Suprapubic skin (tissue), 4 donors: ENCODE results near the gene NUDT8. TPM values are rescaled to one million over a fixed set of nuclear protein-coding genes. Genes with fewer than 3 reads are reported as not detected.
A peak's percentile ranks its signal among the peaks of the same experiment; 100 is the strongest.

Source experiments
- DNase-seq, 2 donors: peaks; one replicate each; pipeline ENCODE4 v3.0.0-alpha.2; 2019; ENCODE audit warnings: low spot score in 2 of 2
- H3K27ac ChIP-seq: fragments of 200-600 bp; sonication (generic); one replicate; pipeline ENCODE4 v1.5.1; 2019
- H3K27me3 ChIP-seq: fragments of 200-600 bp; sonication (generic); one replicate; pipeline ENCODE4 v1.5.1; 2019
- H3K36me3 ChIP-seq: fragments of 200-600 bp; sonication (generic); one replicate; pipeline ENCODE4 v1.5.1; 2019
- H3K4me1 ChIP-seq: fragments of 200-600 bp; sonication (generic); one replicate; pipeline ENCODE4 v1.5.1; 2019
- H3K4me3 ChIP-seq: fragments of 200-600 bp; sonication (generic); one replicate; pipeline ENCODE4 v1.5.1; 2019; ENCODE audit warnings: mild to moderate bottlenecking
- H3K9me3 ChIP-seq: fragments of 200-600 bp; sonication (generic); one replicate; pipeline ENCODE4 v1.5.1; 2019
- CTCF ChIP-seq, 2 donors: fragments of 200-600 bp in 1 of 2; fragments of 450-650 bp in 1 of 2; sonication (generic) in 1 of 2; IDR thresholded peaks; one replicate each; pipeline ENCODE4 v1.5.1; 2016 to 2019; ENCODE audit warnings: antibody characterized with exemption in 2 of 2, mild to moderate bottlenecking in 1 of 2, moderate library complexity in 1 of 2
- EP300 ChIP-seq: sonication (generic); formaldehyde crosslinking; IDR thresholded peaks from one replicate; pipeline ENCODE4 v1.6.1; 2017; ENCODE audit warnings: antibody characterized with exemption
- POLR2A ChIP-seq, 2 donors: fragments of 450-650 bp; IDR thresholded peaks; one replicate each; pipeline ENCODE4 v1.6.1; 2017; ENCODE audit warnings: antibody characterized with exemption in 2 of 2, mild to moderate bottlenecking in 2 of 2, moderate library complexity in 2 of 2
- POLR2AphosphoS5 ChIP-seq, 3 donors: sonication (generic); formaldehyde crosslinking; IDR thresholded peaks; one replicate each; pipeline ENCODE4 v1.6.1; 2017; ENCODE audit warnings: antibody characterized with exemption in 3 of 3
- WGBS: methylation state at CpG from one replicate; pipeline ENCODE4 v1.1.5; 2018; 5-methylcytosine and 5-hydroxymethylcytosine counted together
- total RNA-seq, 4 donors: library from RNA; depleted of rRNA; stranded (reverse); fragments of >200 nt; gene quantifications; one replicate each; pipeline ENCODE4 v1.1.0, GENCODE V29; 2016

The NUDT8 gene
- total RNA-seq, result 10 to 100 TPM; 33.9 to 48.8 (median 46.3) TPM

GRCh38 chr11:67629386-67630227, at the start of gene NUDT8:
NUDT8 (minus strand) TSS chr11:67629937; CDS start chr11:67629911, 26 bp downstream.
- Histone ChIP-seq H3K4me1 (peaks cover 35% of the 10 kb centered on the region), H3K36me3 (no peaks in the 10 kb centered on the region), H3K27me3 (no peaks in the 10 kb centered on the region), H3K9me3 (no peaks in the 10 kb centered on the region), H3K4me3 (peak within 1 kb of the TSS; percentile 79), H3K27ac (peak within 1 kb of the TSS; percentile 93)
- TF ChIP-seq POLR2A (IDR thresholded peaks at IDR 0.05) (peak in 1 of 2 donors; percentile 40), EP300 (no peak), POLR2AphosphoS5 (IDR thresholded peaks at IDR 0.05) (peak in 1 of 3 donors; percentile 48), CTCF (IDR thresholded peaks at IDR 0.05) (peak; percentile 59 to 90)
- 1% methylated on average over 16 of the region's 102 CpGs for WGBS
- DNase-seq, result peak; percentile 90

GRCh38 chr11:67675058-67675747, 45.5 kb upstream of the NUDT8 start:
- H3K27me3 ChIP-seq, result peaks cover 20% of the 10 kb centered on the region
- H3K4me1 ChIP-seq, result peaks cover 22% of the 10 kb centered on the region
- peak in 1 of 2 donors; percentile 47 for DNase-seq
- peak overlapping the region; percentile 81 for H3K27ac ChIP-seq
- 85% methylated on average over 12 of the region's 12 CpGs for WGBS
- TF ChIP-seq CTCF (IDR thresholded peaks at IDR 0.05) (no peak), EP300 (no peak), POLR2A (IDR thresholded peaks at IDR 0.05) (no peak), POLR2AphosphoS5 (IDR thresholded peaks at IDR 0.05) (no peak)
- no peaks in the 10 kb centered on the region for H3K36me3 ChIP-seq
- H3K9me3 ChIP-seq, result no peaks in the 10 kb centered on the region
- no peak overlapping the region for H3K4me3 ChIP-seq

- Histone ChIP-seq H3K36me3 (no peaks in the 10 kb centered on the region), H3K27ac (peak within 1 kb of the TSS; percentile 86), H3K4me3 (peak within 1 kb of the TSS; percentile 41), H3K9me3 (no peaks in the 10 kb centered on the region), H3K4me1 (peaks cover 22% of the 10 kb centered on the region), H3K27me3 (peaks cover 20% of the 10 kb centered on the region)
- TF ChIP-seq CTCF (IDR thresholded peaks at IDR 0.05) (no peak), POLR2AphosphoS5 (IDR thresholded peaks at IDR 0.05) (peak; percentile 26 to 97 (median 97))
- peak; percentile 81 to 86 for DNase-seq
- WGBS, result 49% methylated on average over 7 of the region's 8 CpGs
These were observed 44.7 kb upstream of the NUDT8 start, which contains the start of gene ALDH3B2 for GRCh38 chr11:67674442-67674871. ALDH3B2 (minus strand) TSS chr11:67674623; CDS start chr11:67666935, 7,688 bp downstream.

GRCh38 chr11:67673902-67674301, 44.2 kb upstream of the NUDT8 start:
- TF ChIP-seq POLR2AphosphoS5 (IDR thresholded peaks at IDR 0.05), result no peak
- no peak for TF ChIP-seq EP300
- no peak for TF ChIP-seq POLR2A (IDR thresholded peaks at IDR 0.05)
- no peak for TF ChIP-seq CTCF (IDR thresholded peaks at IDR 0.05)
- H3K27me3 ChIP-seq, result peaks cover 20% of the 10 kb centered on the region
- H3K4me3 ChIP-seq, result peak overlapping the region; percentile 41
- 37% methylated on average over 8 of the region's 8 CpGs for WGBS
- peak in 1 of 2 donors; percentile 68 for DNase-seq
- H3K4me1 ChIP-seq, result peaks cover 22% of the 10 kb centered on the region
- H3K36me3 ChIP-seq, result no peaks in the 10 kb centered on the region
- no peaks in the 10 kb centered on the region for H3K9me3 ChIP-seq
- peak overlapping the region; percentile 86 for H3K27ac ChIP-seq

GRCh38 chr11:67673358-67673757, 43.6 kb upstream of the NUDT8 start:
- 80% methylated on average over 6 of the region's 7 CpGs for WGBS
- H3K27ac ChIP-seq, result peak overlapping the region; percentile 86
- peak overlapping the region; percentile 41 for H3K4me3 ChIP-seq
- no peaks in the 10 kb centered on the region for H3K36me3 ChIP-seq
- H3K4me1 ChIP-seq, result peaks cover 22% of the 10 kb centered on the region
- DNase-seq, result peak in 1 of 2 donors; percentile 66
- H3K9me3 ChIP-seq, result no peaks in the 10 kb centered on the region
- no peak for TF ChIP-seq EP300
- no peak for TF ChIP-seq CTCF (IDR thresholded peaks at IDR 0.05)
- TF ChIP-seq POLR2AphosphoS5 (IDR thresholded peaks at IDR 0.05), result no peak
- no peak for TF ChIP-seq POLR2A (IDR thresholded peaks at IDR 0.05)
- H3K27me3 ChIP-seq, result peaks cover 20% of the 10 kb centered on the region
